Upper lobe of left lung (tissue), 4 donors: ENCODE measurements around the gene SPATA24.

Experiments
- EP300 ChIP-seq, 4 donors: sonication (generic); formaldehyde crosslinking; IDR thresholded peaks; one replicate each; pipeline ENCODE4 v1.5.1; 2017; ENCODE audit warnings: antibody characterized with exemption in 4 of 4, control low read depth in 2 of 4
- POLR2A ChIP-seq, 4 donors: fragments of 450-650 bp; IDR thresholded peaks; one replicate each; pipeline ENCODE4 v1.5.1; 2016 to 2017; ENCODE audit warnings: antibody characterized with exemption in 4 of 4, mild to moderate bottlenecking in 2 of 4
- POLR2AphosphoS5 ChIP-seq, 2 donors: sonication (generic); formaldehyde crosslinking; IDR thresholded peaks; one replicate each; pipeline ENCODE4 v1.5.1; 2017; ENCODE audit warnings: antibody characterized with exemption in 2 of 2
- TF ChIP-seq, protein P1 (sequence below), 6 experiments: fragments of 450-650 bp in 4 of 6; fragments of 200-600 bp in 2 of 6; sonication (generic) in 2 of 6; IDR thresholded peaks; one replicate each; pipeline ENCODE4 v1.5.1; 2016 to 2019; ENCODE audit warnings: antibody characterized with exemption in 6 of 6

DNA sequence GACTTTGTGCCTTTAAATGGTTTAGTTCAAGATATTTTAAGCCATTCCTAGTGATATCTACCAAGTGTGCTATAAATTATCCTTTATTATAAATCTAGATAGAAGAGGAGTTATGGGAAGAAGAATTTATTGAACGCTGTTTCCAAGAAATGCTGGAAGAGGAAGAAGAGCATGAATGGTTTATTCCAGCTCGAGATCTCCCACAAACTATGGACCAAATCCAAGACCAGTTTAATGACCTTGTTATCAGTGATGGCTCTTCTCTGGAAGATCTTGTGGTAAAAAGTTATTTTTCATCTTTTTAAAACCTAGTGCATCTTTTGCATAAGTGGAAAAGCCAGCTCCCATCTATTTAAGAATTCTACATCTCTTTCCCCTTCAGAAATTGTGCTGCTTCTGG is 39.4 kb downstream of the SPATA24 start:
- TF ChIP-seq, protein P1, sequence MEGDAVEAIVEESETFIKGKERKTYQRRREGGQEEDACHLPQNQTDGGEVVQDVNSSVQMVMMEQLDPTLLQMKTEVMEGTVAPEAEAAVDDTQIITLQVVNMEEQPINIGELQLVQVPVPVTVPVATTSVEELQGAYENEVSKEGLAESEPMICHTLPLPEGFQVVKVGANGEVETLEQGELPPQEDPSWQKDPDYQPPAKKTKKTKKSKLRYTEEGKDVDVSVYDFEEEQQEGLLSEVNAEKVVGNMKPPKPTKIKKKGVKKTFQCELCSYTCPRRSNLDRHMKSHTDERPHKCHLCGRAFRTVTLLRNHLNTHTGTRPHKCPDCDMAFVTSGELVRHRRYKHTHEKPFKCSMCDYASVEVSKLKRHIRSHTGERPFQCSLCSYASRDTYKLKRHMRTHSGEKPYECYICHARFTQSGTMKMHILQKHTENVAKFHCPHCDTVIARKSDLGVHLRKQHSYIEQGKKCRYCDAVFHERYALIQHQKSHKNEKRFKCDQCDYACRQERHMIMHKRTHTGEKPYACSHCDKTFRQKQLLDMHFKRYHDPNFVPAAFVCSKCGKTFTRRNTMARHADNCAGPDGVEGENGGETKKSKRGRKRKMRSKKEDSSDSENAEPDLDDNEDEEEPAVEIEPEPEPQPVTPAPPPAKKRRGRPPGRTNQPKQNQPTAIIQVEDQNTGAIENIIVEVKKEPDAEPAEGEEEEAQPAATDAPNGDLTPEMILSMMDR (IDR thresholded peaks at IDR 0.05), result no peak
- no peak for TF ChIP-seq EP300 (IDR thresholded peaks at IDR 0.05)
- TF ChIP-seq POLR2A (IDR thresholded peaks at IDR 0.05), result no peak
- no peak for TF ChIP-seq POLR2AphosphoS5 (IDR thresholded peaks at IDR 0.05)
